OCI-LY7 (cell line): ENCODE data around the gene TMEM51.

Experiments
- EZH2phosphoT487 ChIP-seq: fragments of 200-600 bp; sonication (generic); IDR thresholded peaks from 2 replicates; pipeline ENCODE4 v1.6.1; 2018; ENCODE audit warnings: low read depth, borderline replicate concordance, mild to moderate bottlenecking, mixed run types, antibody characterized with exemption, low read length, moderate library complexity, mixed read lengths
- TF ChIP-seq, protein P1 (sequence below): fragments of 200-600 bp; sonication (generic); conservative IDR thresholded peaks from 2 replicates; pipeline ENCODE4 v1.5.1; 2014; ENCODE audit warnings: mild to moderate bottlenecking, antibody characterized with exemption, low read length, moderate library complexity, mixed read lengths

DNA sequence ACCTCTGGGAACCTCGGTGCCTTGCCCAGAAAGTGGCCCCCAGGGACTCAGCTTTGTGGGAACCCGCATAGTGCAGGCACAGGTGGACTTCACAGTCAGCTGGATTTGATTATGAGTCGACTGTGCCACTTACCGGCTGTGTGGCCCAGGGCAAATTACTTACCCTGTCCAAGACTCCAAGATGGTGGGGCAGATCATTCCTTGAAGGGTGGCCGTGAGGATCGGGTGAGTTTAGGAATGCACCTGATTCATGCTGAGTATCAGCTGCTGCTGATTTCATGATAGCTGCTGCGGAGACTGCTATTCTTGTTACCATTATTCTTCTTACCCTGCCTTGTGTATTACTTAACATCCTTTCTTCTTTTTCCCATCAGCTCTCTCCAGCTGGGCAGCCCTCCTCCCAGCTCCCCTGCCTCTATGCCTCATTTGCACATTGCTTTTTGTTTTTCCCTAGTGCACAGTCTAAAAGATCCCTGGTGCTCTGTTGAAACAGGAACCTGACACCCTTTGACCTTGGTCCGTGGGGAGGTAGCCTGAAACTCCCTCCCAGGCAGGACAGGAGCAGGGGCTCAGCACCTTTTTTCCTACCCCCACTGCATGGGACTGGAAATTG, 53.0 kb downstream of the TMEM51 start:
- TF ChIP-seq, protein P1, sequence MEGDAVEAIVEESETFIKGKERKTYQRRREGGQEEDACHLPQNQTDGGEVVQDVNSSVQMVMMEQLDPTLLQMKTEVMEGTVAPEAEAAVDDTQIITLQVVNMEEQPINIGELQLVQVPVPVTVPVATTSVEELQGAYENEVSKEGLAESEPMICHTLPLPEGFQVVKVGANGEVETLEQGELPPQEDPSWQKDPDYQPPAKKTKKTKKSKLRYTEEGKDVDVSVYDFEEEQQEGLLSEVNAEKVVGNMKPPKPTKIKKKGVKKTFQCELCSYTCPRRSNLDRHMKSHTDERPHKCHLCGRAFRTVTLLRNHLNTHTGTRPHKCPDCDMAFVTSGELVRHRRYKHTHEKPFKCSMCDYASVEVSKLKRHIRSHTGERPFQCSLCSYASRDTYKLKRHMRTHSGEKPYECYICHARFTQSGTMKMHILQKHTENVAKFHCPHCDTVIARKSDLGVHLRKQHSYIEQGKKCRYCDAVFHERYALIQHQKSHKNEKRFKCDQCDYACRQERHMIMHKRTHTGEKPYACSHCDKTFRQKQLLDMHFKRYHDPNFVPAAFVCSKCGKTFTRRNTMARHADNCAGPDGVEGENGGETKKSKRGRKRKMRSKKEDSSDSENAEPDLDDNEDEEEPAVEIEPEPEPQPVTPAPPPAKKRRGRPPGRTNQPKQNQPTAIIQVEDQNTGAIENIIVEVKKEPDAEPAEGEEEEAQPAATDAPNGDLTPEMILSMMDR = no peak
- no peak for TF ChIP-seq EZH2phosphoT487
